GM19438 (cell line): ENCODE results near the gene AFF3.

ENCODE experiments used
- ATAC-seq: cut with Tn5 transposase; IDR thresholded peaks from one replicate; pipeline ENCODE4 v1.9.1; 2021; ENCODE audit warnings: low read depth; ENCODE audit not compliant: unreplicated experiment

AFF3 gene

GRCh38 chr2:99660616-99661406 lies 481.6 kb downstream of the AFF3 start:
- ATAC-seq, result no peak

GRCh38 chr2:99659874-99660273 lies 482.5 kb downstream of the AFF3 start:
- ATAC-seq, result no peak

- ATAC-seq, result no peak
Measured at GRCh38 chr2:99657691-99658258, 484.6 kb downstream of the AFF3 start.

- ATAC-seq, result no peak
Measured at GRCh38 chr2:99656994-99657393, 485.4 kb downstream of the AFF3 start.

GRCh38 chr2:99653433-99653832 lies 489.0 kb downstream of the AFF3 start:
- ATAC-seq, result no peak

- no peak for ATAC-seq
Measured at GRCh38 chr2:99652862-99653261, 489.5 kb downstream of the AFF3 start.

GRCh38 chr2:99651930-99652670 lies 490.3 kb downstream of the AFF3 start:
- no peak for ATAC-seq

- no peak for ATAC-seq
Measured at GRCh38 chr2:99648906-99649789, 493.2 kb downstream of the AFF3 start.

GRCh38 chr2:99648178-99648844 lies 494.1 kb downstream of the AFF3 start:
- ATAC-seq, result no peak

GRCh38 chr2:99645960-99646359 lies 496.4 kb downstream of the AFF3 start:
- no peak for ATAC-seq

GRCh38 chr2:99644419-99644787 lies 498.0 kb downstream of the AFF3 start:
- no peak for ATAC-seq

GRCh38 chr2:99643787-99644418 lies 498.5 kb downstream of the AFF3 start:
- ATAC-seq, result no peak

- no peak for ATAC-seq
Measured at GRCh38 chr2:99641999-99642398, 500.4 kb downstream of the AFF3 start.

GRCh38 chr2:99640635-99641151 lies 501.7 kb downstream of the AFF3 start:
- ATAC-seq, result no peak

- ATAC-seq, result no peak
Measured at GRCh38 chr2:99638791-99639190, 503.6 kb downstream of the AFF3 start.

- no peak for ATAC-seq
Measured at GRCh38 chr2:99637159-99637697, 505.2 kb downstream of the AFF3 start.

- ATAC-seq, result no peak
Measured at GRCh38 chr2:99636144-99637034, 506.0 kb downstream of the AFF3 start.

- no peak for ATAC-seq
Measured at GRCh38 chr2:99635710-99636109, 506.7 kb downstream of the AFF3 start.
